ENCODE measurements around the gene KDM4F.

The KDM4F gene

GRCh38 chr11:95066716-95067038, 17.5 kb downstream of the KDM4F start, which contains the start of gene SRSF8:
TSS of gene SRSF8 (plus strand) at chr11:95066919. CDS start at chr11:95067227, 308 bp downstream.
- no peak for DNase-seq

GRCh38 chr11:95067039-95067840, 18.0 kb downstream of the KDM4F start:
- peak; percentile 47 for DNase-seq

GRCh38 chr11:95067841-95068219, 18.6 kb downstream of the KDM4F start:
- peak; percentile 12 for DNase-seq

- peak; percentile 89 for DNase-seq
Measured at GRCh38 chr11:95068549-95068948, 19.3 kb downstream of the KDM4F start.

GRCh38 chr11:95070471-95070870, 21.2 kb downstream of the KDM4F start:
- no peak for DNase-seq

- DNase-seq: no peak
Measured at GRCh38 chr11:95072948-95073347, 23.7 kb downstream of the KDM4F start.

- no peak for DNase-seq
Measured at GRCh38 chr11:95074792-95075563, 25.8 kb downstream of the KDM4F start.

- no peak for DNase-seq
Measured at GRCh38 chr11:95076416-95076815, 27.2 kb downstream of the KDM4F start.

GRCh38 chr11:95076981-95077380, 27.8 kb downstream of the KDM4F start:
- no peak for DNase-seq

GRCh38 chr11:95078526-95078925, 29.3 kb downstream of the KDM4F start:
- DNase-seq: no peak

GRCh38 chr11:95081010-95081409, 31.8 kb downstream of the KDM4F start:
- DNase-seq: no peak

- no peak for DNase-seq
Measured at GRCh38 chr11:95081412-95081811, 32.2 kb downstream of the KDM4F start.

- no peak for DNase-seq
Measured at GRCh38 chr11:95082576-95083001, 33.4 kb downstream of the KDM4F start.

- DNase-seq: no peak
Measured at GRCh38 chr11:95084509-95084908, 35.3 kb downstream of the KDM4F start.

GRCh38 chr11:95085117-95085816, 36.0 kb downstream of the KDM4F start:
- DNase-seq: no peak

GRCh38 chr11:95086151-95086550, 36.9 kb downstream of the KDM4F start:
- no peak for DNase-seq

GRCh38 chr11:95086836-95087570, 37.8 kb downstream of the KDM4F start:
- DNase-seq: no peak

GRCh38 chr11:95088946-95089619, 39.9 kb downstream of the KDM4F start:
- DNase-seq: no peak

GRCh38 chr11:95089620-95090542, 40.7 kb downstream of the KDM4F start, which contains the start of gene ENDOD1:
TSS of gene ENDOD1 (plus strand) at chr11:95089846. CDS start at chr11:95089928, 82 bp downstream.
- DNase-seq: peak; percentile 58

GRCh38 chr11:95091663-95092180, 42.5 kb downstream of the KDM4F start:
- no peak for DNase-seq
